ENCODE measurements around the gene ARRDC2.
"Not testable (repeated sequence)": the region's sequence is repeated elsewhere in the genome, so short reads cannot be mapped to it uniquely, and the experiment has no call there.

ARRDC2 gene

DNA sequence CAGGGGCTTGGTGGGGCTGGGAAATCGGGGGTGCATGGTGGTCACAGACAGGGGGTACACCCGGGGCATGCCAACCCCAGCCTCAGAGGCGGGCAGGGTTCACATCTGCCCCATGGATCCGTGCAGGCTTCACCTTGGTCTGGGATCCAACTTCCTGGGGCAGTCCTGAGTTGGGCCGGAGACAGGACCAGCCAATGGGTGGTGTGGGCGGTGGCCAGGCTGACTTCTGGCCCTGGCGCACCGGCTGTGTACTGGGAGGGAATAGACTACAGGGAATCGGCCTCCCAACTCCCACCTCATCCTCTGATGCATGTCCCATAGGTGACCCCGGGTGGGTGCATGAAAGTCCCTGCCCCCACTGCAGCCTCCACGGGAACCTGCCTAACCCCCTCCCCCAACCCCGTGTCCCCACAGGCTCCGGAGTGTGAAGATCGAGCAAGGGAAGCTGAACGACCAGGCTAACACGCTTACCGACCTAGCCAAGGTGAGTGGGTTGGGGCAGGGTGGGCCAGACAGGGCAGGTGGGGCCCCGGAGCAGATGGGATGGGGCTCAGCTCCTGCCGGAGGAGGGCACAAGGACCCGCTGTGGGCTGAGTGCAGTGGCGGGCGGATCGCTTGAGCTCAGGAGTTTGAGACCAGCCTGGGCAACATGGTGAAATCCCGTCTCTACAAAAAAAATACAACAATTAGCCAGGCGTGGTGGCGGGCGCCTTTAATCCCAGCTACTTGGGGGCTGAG, 14.7 kb upstream of the ARRDC2 start:
- no peak for DNase-seq

DNA sequence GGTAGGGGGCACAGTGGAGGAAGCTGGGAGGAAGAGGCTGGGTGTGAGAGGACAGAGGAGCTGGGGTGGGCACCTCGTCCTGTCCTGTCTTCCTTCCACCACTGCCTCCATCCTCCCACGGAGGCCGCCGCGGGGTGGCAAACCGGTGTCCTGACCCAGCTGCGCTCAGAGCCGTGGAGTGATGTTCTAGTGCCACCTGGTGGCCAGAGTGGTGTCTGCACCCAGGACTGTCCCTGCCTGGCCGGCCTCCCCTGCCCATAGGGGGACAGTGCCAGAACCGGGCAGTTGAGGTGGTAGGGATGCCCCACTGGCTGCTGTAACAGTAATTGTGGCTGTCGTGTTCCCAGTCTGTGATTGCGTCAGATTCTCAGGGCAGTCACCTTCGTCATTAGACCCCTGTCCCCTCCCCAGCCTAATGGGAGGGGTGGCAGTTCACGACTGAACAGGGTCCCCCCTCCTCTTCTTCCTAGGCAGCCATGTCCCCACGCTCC, 11.1 kb upstream of the ARRDC2 start:
- peak; percentile 90 for DNase-seq

GRCh38 chr19:17997969-17998826, 9.8 kb upstream of the ARRDC2 start:
- DNase-seq = no peak

- no peak for DNase-seq
These were observed 9.2 kb upstream of the ARRDC2 start for GRCh38 chr19:17998827-17999150.

DNA sequence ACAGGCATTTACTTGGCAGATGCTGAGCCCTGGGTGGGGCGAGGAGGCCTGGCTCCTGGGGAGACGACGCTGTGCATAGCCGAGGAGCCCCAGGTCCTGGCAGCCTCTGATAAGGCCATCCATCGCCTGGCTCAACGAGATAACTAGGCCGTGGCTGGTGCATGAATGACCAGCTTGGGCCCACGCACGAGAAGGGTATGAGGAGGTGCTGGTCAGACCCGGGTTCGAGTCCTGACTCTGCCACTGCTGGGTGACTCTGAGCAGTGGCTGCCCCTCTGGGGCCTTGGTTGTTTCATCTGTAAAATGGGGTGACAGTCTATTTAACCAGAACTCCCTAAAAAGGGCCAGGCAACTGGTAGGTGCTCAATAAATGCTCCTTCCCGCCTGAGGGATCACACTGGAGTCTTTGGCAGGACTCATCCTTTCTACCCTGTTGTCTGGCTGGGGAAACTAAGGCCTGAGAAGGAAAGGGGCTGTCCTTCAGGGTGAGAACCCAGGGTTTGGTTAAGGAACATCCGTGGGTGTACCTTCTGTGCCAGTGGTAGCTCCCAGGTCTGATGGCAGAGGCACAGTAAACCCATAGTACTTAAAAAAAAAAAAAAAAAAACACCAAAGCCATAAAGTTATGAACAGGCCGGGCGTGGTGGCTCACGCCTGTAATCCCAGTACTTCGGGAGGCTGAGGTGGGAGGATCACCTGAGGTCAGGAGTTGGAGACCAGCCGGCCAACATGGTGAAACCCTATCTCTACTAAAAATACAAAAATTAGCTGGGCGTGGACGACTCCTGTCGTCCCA, 8.1 kb upstream of the ARRDC2 start:
- no peak for DNase-seq

GRCh38 chr19:18000480-18000914, 7.5 kb upstream of the ARRDC2 start:
- DNase-seq = no peak

DNA sequence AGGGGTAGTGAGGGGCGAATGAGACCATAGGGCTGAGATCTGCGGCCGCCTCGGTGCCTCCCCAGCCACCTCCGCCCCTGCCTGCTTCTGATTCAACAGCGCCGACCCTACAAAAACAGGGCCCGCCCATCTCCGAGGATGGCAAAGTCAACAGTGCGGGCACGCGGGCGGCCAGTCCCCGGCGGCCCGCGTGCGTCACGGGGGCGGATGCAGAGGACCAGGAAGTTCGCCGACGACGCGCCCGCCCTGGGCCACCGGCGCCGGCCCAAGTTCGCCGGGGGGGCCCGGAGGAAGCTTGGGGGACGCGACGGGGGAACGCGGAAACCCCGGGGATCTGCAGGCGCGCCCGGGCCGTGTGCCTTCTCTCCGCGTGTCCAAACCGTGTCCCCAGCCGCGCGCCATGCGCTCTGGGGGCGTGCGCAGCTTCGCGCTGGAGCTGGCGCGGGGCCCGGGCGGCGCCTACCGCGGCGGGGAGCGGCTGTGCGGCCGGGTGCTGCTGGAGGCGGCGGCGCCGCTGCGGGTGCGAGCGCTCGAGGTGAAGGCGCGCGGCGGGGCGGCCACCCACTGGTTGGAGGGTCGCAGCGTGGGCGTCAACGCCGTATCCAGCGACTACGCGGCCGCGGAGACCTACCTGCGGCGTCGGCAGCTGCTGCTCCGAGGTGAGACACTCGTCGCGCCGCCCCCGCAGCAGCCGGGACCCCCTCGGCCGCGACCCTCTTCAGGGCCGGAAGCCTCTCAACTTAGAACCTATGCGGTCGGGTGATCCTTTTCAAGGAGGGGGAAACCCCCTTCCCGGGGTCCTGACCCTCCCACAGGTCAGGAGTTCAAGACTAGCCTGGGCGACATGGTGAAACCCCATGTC, 6.8 kb upstream of the ARRDC2 start:
- peak; percentile 90 for DNase-seq

DNA sequence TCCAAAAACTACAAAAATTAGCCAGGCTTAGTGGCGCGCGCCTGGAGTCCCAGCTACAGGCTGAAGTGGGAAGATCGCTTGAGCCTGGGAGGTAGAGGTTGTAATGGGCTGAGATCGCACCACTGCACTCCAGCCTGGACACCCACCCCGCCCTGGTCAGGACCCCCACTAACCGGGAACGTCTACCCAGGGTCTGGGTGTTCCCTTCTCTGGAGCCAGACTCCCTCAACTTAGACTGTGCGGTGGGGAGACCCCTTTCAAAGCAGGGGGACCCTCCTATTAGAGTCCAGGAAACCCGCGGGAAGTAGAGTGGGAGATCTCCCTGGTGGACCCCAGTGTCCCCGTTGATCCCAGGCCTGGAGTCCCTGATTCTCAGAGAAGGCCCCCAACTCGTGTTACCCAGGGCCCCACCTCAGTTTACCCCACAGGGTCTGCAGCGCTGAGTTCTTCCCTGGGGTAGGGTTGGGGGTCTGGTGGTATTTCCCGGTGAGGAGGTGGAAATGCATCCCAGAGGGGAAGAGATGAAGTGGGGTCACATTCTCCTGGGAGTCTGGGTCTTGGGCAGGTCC, 6.1 kb upstream of the ARRDC2 start:
- no peak for DNase-seq

DNA sequence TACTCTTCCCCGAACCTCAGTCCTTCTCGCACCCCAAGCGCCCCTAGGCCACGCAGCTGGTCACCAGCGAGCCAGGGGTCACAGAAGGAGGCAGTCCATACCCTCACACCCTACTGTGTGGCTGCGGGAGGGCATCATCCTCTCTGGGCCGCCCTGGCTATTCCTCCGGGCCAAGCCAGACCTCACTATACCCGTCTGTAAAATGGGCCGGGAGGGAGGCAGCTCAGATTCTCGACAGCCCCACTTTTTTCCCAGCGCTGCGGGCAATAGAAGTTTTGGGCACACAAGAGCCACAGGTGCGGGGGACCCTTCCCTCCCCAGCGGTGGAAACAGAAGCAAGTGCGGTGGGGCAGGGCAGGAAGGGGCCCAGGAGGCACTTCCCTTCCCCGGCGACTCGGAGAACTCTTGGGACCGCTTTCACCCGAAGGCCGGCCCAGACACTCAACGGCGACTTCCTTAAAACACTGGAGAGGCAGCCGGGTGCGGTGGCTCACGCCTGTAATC, 5.6 kb upstream of the ARRDC2 start:
- DNase-seq = no peak

- DNase-seq = not testable (repeated sequence)
These were observed 2.2 kb upstream of the ARRDC2 start for GRCh38 chr19:18005750-18006149.

GRCh38 chr19:18007044-18007916, 690 bp upstream of the ARRDC2 start:
- peak; percentile 86 for DNase-seq

DNA sequence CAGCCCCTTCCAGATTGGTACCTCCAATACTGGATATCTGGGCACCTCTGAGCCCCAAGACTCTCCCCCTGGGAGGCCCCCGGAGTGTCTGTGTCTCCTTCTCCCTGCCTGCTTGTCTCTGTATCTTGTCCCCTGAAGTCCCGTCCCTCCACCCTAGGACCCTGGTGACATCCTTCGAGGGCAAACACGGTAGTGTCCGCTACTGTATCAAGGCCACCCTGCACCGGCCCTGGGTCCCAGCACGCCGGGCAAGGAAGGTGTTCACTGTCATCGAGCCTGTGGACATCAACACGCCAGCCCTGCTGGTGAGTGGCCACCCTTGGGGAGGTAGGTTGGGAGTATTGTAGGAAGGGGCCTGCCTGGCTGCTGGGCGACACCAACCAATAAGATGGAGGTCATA, 844 bp downstream of the ARRDC2 start:
- DNase-seq = no peak

GRCh38 chr19:18009412-18010066, 1.6 kb downstream of the ARRDC2 start:
- peak; percentile 50 for DNase-seq

- DNase-seq = no peak
These were observed 2.2 kb downstream of the ARRDC2 start for GRCh38 chr19:18010149-18010548.

- DNase-seq = no peak
These were observed 5.5 kb downstream of the ARRDC2 start for GRCh38 chr19:18013210-18014111.

- DNase-seq = no peak
These were observed 6.2 kb downstream of the ARRDC2 start for GRCh38 chr19:18014197-18014596.

DNA sequence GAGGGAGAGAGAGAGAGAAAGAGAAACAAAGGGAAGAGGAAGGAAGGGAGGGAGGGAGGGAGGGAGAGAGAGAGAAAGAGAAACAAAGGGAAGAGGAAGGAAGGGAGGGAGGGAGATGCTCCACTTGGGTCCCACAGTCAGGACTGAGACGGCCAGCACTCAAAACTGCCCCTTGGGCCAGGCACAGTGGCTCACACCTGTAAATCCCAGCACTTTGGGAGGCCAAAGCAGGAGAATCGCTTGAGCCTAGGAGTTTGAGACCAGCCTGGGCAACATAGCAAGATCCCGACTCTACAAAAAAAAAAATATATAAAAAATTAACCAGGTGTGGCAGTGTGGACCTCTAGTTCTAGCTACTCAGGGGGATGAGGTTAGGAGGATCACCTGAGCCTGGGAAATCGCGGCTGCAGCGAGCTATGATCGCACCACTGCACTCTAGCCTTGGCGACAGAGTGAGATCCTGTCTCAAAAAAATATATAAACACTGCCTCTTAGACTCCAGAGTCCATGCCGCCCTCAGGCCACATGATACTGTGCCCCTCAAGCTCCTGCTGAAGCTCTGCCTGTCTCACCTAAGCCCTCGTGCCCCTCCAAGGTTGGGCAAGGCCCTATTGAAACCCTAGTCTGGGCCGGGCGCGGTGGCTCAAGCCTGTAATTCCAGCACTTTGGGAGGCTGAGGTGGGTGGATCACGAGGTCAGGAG, 8.4 kb downstream of the ARRDC2 start:
- DNase-seq = no peak
